K562 (cell line): ENCODE data around the gene NOSIP. TPM values are rescaled to one million over a fixed set of nuclear protein-coding genes. Genes with fewer than 3 reads are reported as not detected.
A peak's percentile ranks its signal among the peaks of the same experiment; 100 is the strongest.

Experiments
- AFF1 ChIP-seq, 2 experiments: fragments of 450-650 bp; IDR thresholded peaks; 2 replicates each; pipeline ENCODE4 v1.6.1; 2018; ENCODE audit warnings: mild to moderate bottlenecking in 2 of 2, low read depth in 1 of 2; ENCODE audit not compliant: partially characterized antibody in 2 of 2
- CAMTA2 ChIP-seq: fragments of 250-450 bp; sonication (Bioruptor Pico); conservative IDR thresholded peaks from 2 replicates; pipeline ENCODE4 v1.5.1; 2022
- CEBPG ChIP-seq, 3 experiments: fragments of 200-800 bp in 1 of 3; sonication (Bioruptor generic) in 1 of 3; sonication (generic) in 1 of 3; formaldehyde crosslinking in 1 of 3; IDR thresholded peaks in 2 of 3; conservative IDR thresholded peaks in 1 of 3; 2 replicates each; pipeline versions ENCODE4 v1.6.1 to v1.8.0; 2016 to 2022; ENCODE audit warnings: missing compliant biosample characterization in 2 of 3, missing genetic modification characterization in 2 of 3, mild to moderate bottlenecking in 1 of 3, missing genetic modification reagents in 1 of 3
- HDAC8 ChIP-seq: fragments of 450-650 bp; IDR thresholded peaks from 2 replicates; pipeline ENCODE4 v1.6.1; 2016; ENCODE audit warnings: mild to moderate bottlenecking, missing genetic modification characterization, moderate library complexity, missing compliant biosample characterization
- KDM1A ChIP-seq, 2 experiments: fragments of 450-650 bp; IDR thresholded peaks; 2 replicates each; pipeline ENCODE4 v1.6.1; 2016; ENCODE audit warnings: mild to moderate bottlenecking in 2 of 2
- LCOR ChIP-seq: sonication (generic); formaldehyde crosslinking; IDR thresholded peaks from 2 replicates; pipeline ENCODE4 v1.8.0; 2022; ENCODE audit warnings: mild to moderate bottlenecking, missing genetic modification reagents
- MCM2 ChIP-seq: fragments of 450-650 bp; IDR thresholded peaks from 2 replicates; pipeline ENCODE4 v1.6.1; 2017; ENCODE audit warnings: low read depth, mild to moderate bottlenecking
- NR4A1 ChIP-seq, 2 experiments: fragments of 250-450 bp in 1 of 2; fragments of 450-650 bp in 1 of 2; sonication (Bioruptor Pico) in 1 of 2; IDR thresholded peaks; 2 replicates each; pipeline versions ENCODE4 v1.4.0 to v1.6.1; 2016 to 2020; ENCODE audit warnings: mild to moderate bottlenecking in 2 of 2, missing compliant biosample characterization in 1 of 2, missing genetic modification characterization in 1 of 2, moderate library complexity in 1 of 2
- POLR2G ChIP-seq: fragments of 200-400 bp; formaldehyde crosslinking; IDR thresholded peaks from 2 replicates; pipeline ENCODE4 v1.6.1; 2017; ENCODE audit warnings: low read depth, mild to moderate bottlenecking, antibody characterized with exemption, low read length, moderate library complexity
- POLR3A ChIP-seq: IDR thresholded peaks from 2 replicates; pipeline ENCODE4 v1.6.1; 2011; ENCODE audit warnings: borderline replicate concordance, mild to moderate bottlenecking, moderate library complexity; ENCODE audit not compliant: insufficient read length, insufficient read depth; ENCODE audit errors: extremely low read depth
- TCF7L2 ChIP-seq: fragments of 150-350 bp; IDR thresholded peaks from 2 replicates; pipeline ENCODE4 v1.6.1; 2016; ENCODE audit warnings: low read depth, mild to moderate bottlenecking, low read length, moderate library complexity
- TEAD4 ChIP-seq, 2 experiments: sonication (generic) in 1 of 2; formaldehyde crosslinking in 1 of 2; IDR thresholded peaks; 2 replicates each; pipeline versions ENCODE4 v1.6.1 to v1.8.0; 2012 to 2022; ENCODE audit warnings: borderline replicate concordance in 1 of 2, inconsistent platforms in 1 of 2, low read length in 1 of 2, mild to moderate bottlenecking in 1 of 2, missing genetic modification reagents in 1 of 2
- ZBTB7A ChIP-seq: IDR thresholded peaks from 2 replicates; pipeline ENCODE4 v1.6.1; 2011; ENCODE audit warnings: low read depth, mild to moderate bottlenecking, low read length, moderate library complexity, borderline replicate concordance; ENCODE audit not compliant: control insufficient read depth
- ZNF12 ChIP-seq: sonication (generic); formaldehyde crosslinking; IDR thresholded peaks from 2 replicates; pipeline ENCODE4 v1.4.0; 2020; ENCODE audit warnings: mild to moderate bottlenecking, missing genetic modification reagents
- ZNF134 ChIP-seq: fragments of 250-450 bp; sonication (Bioruptor Pico); conservative IDR thresholded peaks from 2 replicates; pipeline ENCODE4 v1.4.0; 2020
- ZNF23 ChIP-seq: fragments of 250-450 bp; sonication (Bioruptor Pico); IDR thresholded peaks from 2 replicates; pipeline ENCODE4 v1.4.0; 2020; ENCODE audit warnings: mild to moderate bottlenecking
- ZNF384 ChIP-seq: IDR thresholded peaks from 2 replicates; pipeline ENCODE4 v1.6.1; 2012; ENCODE audit warnings: low read depth, low read length, improper control_type of control experiment
- ZNF740 ChIP-seq, 3 experiments: fragments of 200-800 bp in 1 of 3; sonication (Bioruptor generic) in 1 of 3; sonication (generic) in 1 of 3; formaldehyde crosslinking in 1 of 3; IDR thresholded peaks; 2 replicates each; pipeline versions ENCODE4 v1.6.1 to v1.8.0; 2016 to 2022; ENCODE audit warnings: mild to moderate bottlenecking in 2 of 3, missing compliant biosample characterization in 2 of 3, missing genetic modification characterization in 2 of 3, missing genetic modification reagents in 1 of 3
- polyA plus RNA-seq, 8 experiments: library from polyadenylated mRNA; depleted of rRNA in 4 of 8; stranded (reverse) in 5 of 8; unstranded in 3 of 8; fragments of >200 nt; fragmentation: Nextera tagmentation in 2 of 8; fragmentation: Illumina TruSeq in 1 of 8; extraction: Ambion mirVana in 2 of 8; extraction: Trizol in 1 of 8; gene quantifications; 2 replicates each; pipeline versions ENCODE4 v1.2.1 to v1.2.3, GENCODE V29; 2011 to 2014; ENCODE audit warnings: inconsistent platforms in 1 of 8, missing spikeins in 1 of 8
- total RNA-seq, 7 experiments: library from RNA; depleted of rRNA in 6 of 7; stranded (reverse); fragments of >200 nt in 6 of 7; fragmentation: Illumina TruSeq in 2 of 7; extraction: Trizol in 2 of 7; gene quantifications; 2 replicates each; pipeline versions ENCODE4 v1.2.1 to v1.2.3, GENCODE V29; 2011 to 2021; ENCODE audit warnings: low replicate concordance in 1 of 7
- TF ChIP-seq, protein P1 (sequence below), 2 experiments: fragments of 450-650 bp; IDR thresholded peaks; 2 replicates each; pipeline ENCODE4 v1.6.1; 2016

Gene NOSIP
- total and polyA plus RNA-seq, 9 of the 15 experiments (the other 6 are each of a cell fraction or from before 2014, with no cell fraction given): 14.4 to 153 (median 79.9) TPM

DNA sequence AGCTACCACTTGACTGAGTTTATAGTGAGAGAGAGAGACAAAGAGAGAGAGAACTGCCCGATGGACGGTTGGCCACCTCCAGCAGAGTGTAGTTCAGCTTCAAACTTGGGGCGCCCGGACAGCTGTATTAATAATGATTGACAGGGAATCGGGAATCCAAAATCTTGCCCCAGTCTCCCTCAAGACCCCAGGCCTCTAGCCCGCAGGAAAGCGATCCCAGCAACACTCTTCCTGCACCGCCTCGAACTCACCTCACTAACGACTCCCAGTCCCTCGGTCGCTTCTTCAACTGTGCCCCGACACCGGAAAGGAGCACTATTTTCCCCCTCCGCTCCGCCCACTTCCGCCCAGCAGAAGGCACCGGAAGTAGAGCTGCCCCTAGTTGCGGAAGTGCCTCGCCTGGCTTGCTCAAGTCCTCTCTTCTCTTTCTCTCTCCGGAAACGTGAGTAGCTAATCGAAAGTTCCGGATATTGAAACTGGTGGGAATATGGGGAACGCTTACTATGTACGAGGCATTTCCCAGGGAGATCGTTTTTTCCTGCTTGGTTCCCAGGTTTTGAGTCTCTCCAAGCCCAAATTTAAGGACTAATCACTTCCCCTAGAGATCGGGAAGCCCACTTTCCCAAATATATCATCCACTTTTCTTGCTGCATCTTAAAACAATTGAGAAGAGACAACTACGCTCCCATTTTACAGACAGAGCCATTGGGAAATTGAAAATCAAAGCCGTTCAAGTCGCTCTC lies at the start of gene NOSIP (continued):
- no peak for TF ChIP-seq CEBPG (CRISPR knock-in tag; IDR thresholded peaks at IDR 0.05)
- 0 out of 4 replicates have a peak, but pooled peaks of 1 of the 2 experiments have one; percentile 24 for TF ChIP-seq CEBPG (tag; conservative IDR thresholded peaks at IDR 0.05 in 1 of 2, IDR thresholded peaks at IDR 0.05 in 1 of 2)
- TF ChIP-seq ZNF740 (CRISPR knock-in tag; IDR thresholded peaks at IDR 0.05): peak; percentile 18; the same call in 1 of the 2 replicates
- no peak for TF ChIP-seq ZNF740 (tag; IDR thresholded peaks at IDR 0.05)
- no peak for TF ChIP-seq AFF1 (IDR thresholded peaks at IDR 0.05; ENCODE audit: low read depth in 1 of 2, partially characterized antibody in 2 of 2)
- TF ChIP-seq TCF7L2: peak; percentile 40; the same call in 1 of the 2 replicates
- TF ChIP-seq ZNF12 (CRISPR knock-in tag): peak; percentile 28; the same call in 1 of the 2 replicates
- no peak; the same call in 1 of the 2 replicates for TF ChIP-seq ZNF134 (CRISPR knock-in tag)
- TF ChIP-seq NR4A1 (CRISPR knock-in tag; IDR thresholded peaks at IDR 0.05): no peak
- TF ChIP-seq NR4A1 (tag; IDR thresholded peaks at IDR 0.05): no peak
- TF ChIP-seq CAMTA2 (CRISPR knock-in tag): no peak
- TF ChIP-seq MCM2: no peak
- TF ChIP-seq HDAC8: no peak
- TF ChIP-seq KDM1A (IDR thresholded peaks at IDR 0.05): peak; percentile 51 to 65; a peak in 3 of 4 replicates
- TF ChIP-seq ZNF23 (CRISPR knock-in tag): no peak
- no peak for TF ChIP-seq POLR3A
- TF ChIP-seq ZNF384: peak; percentile 44; the same call in 1 of the 2 replicates
- TF ChIP-seq, protein P1, sequence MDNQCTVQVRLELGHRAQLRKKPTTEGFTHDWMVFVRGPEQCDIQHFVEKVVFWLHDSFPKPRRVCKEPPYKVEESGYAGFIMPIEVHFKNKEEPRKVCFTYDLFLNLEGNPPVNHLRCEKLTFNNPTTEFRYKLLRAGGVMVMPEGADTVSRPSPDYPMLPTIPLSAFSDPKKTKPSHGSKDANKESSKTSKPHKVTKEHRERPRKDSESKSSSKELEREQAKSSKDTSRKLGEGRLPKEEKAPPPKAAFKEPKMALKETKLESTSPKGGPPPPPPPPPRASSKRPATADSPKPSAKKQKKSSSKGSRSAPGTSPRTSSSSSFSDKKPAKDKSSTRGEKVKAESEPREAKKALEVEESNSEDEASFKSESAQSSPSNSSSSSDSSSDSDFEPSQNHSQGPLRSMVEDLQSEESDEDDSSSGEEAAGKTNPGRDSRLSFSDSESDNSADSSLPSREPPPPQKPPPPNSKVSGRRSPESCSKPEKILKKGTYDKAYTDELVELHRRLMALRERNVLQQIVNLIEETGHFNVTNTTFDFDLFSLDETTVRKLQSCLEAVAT (IDR thresholded peaks at IDR 0.05): 0 out of 4 replicates have a peak, but pooled peaks of 1 of the 2 experiments have one; percentile 4
- TF ChIP-seq POLR2G: peak; percentile 92
- TF ChIP-seq ZBTB7A: no peak; the same call in 1 of the 2 replicates
- peak; percentile 36 for TF ChIP-seq TEAD4 (IDR thresholded peaks at IDR 0.05; ENCODE audit: low read length)
- TF ChIP-seq TEAD4 (CRISPR knock-in tag; IDR thresholded peaks at IDR 0.05; ENCODE audit: borderline replicate concordance): no peak
- TF ChIP-seq LCOR: peak; percentile 79
